Bronchial epithelial cell (primary cell): ENCODE measurements around the gene HNF4A. TPM values are rescaled to one million over a fixed set of nuclear protein-coding genes. Genes with fewer than 3 reads are reported as not detected.

Experiments used
- DNase-seq: peaks from one replicate; pipeline ENCODE4 v3.0.0-alpha.2; 2010; ENCODE audit warnings: low read depth
- FAIRE-seq: peaks from 2 replicates; lab custom pipeline; 2011; peaks lifted over from hg19 to GRCh38; lab: Jason Lieb, UNC
- H3K27me3 ChIP-seq: 2 replicates; pipeline ENCODE4 v1.5.1; 2011; ENCODE audit warnings: low read length; ENCODE audit not compliant: control insufficient read depth, insufficient read depth
- H3K36me3 ChIP-seq: 2 replicates; pipeline ENCODE4 v1.5.1; 2011; ENCODE audit warnings: low read length; ENCODE audit not compliant: control insufficient read depth, insufficient read depth
- H3K4me3 ChIP-seq: 2 replicates; pipeline ENCODE4 v1.5.1; 2011; ENCODE audit warnings: mild to moderate bottlenecking, low read depth, low read length, control low read depth
- CTCF ChIP-seq: IDR thresholded peaks from 2 replicates; pipeline ENCODE4 v1.5.1; 2011; ENCODE audit warnings: mild to moderate bottlenecking, moderate library complexity, low read length, control low read depth, inconsistent platforms; ENCODE audit not compliant: insufficient read depth, severe bottlenecking
- total RNA-seq: library from RNA; depleted of rRNA; stranded (reverse); fragments of >200 nt; gene quantifications from 2 replicates; pipeline ENCODE4 v1.2.1, GENCODE V29; 2014

HNF4A gene
- total RNA-seq, 1 donor from 2014 or later: not detected

- TF ChIP-seq CTCF: no peak
- no peak overlapping the region for H3K4me3 ChIP-seq
- no peak for FAIRE-seq
- H3K36me3 ChIP-seq: no peaks in the 10 kb centered on the region
- H3K27me3 ChIP-seq: no peaks in the 10 kb centered on the region
- no peak for DNase-seq
Observed at GRCh38 chr20:44419131-44419844, 63.8 kb downstream of the HNF4A start.

- Histone ChIP-seq H3K27me3 (no peaks in the 10 kb centered on the region), H3K4me3 (no peak overlapping the region), H3K36me3 (no peaks in the 10 kb centered on the region)
- FAIRE-seq: no peak
- TF ChIP-seq CTCF: no peak
- DNase-seq: no peak
Observed at GRCh38 chr20:44420497-44420896, 65.0 kb downstream of the HNF4A start.

- no peak for TF ChIP-seq CTCF
- Histone ChIP-seq H3K27me3 (no peaks in the 10 kb centered on the region), H3K36me3 (no peaks in the 10 kb centered on the region), H3K4me3 (no peak overlapping the region)
- peak; percentile 91 for DNase-seq
- no peak for FAIRE-seq
Observed at GRCh38 chr20:44422083-44422482, 66.6 kb downstream of the HNF4A start.

GRCh38 chr20:44423480-44423879, 68.0 kb downstream of the HNF4A start:
- no peak for FAIRE-seq
- TF ChIP-seq CTCF: no peak
- peak; percentile 10 for DNase-seq

GRCh38 chr20:44424039-44424495, 68.6 kb downstream of the HNF4A start:
- Histone ChIP-seq H3K4me3 (no peak overlapping the region), H3K36me3 (no peaks in the 10 kb centered on the region), H3K27me3 (no peaks in the 10 kb centered on the region)
- FAIRE-seq (no peak), DNase-seq (no peak)
- TF ChIP-seq CTCF: no peak

More at GRCh38 chr20:44423480-44423879, 68.0 kb downstream of the HNF4A start:
- H3K36me3 ChIP-seq: no peaks in the 10 kb centered on the region
- H3K4me3 ChIP-seq: no peak overlapping the region
- H3K27me3 ChIP-seq: no peaks in the 10 kb centered on the region

- no peak for FAIRE-seq
- Histone ChIP-seq H3K27me3 (no peaks in the 10 kb centered on the region), H3K36me3 (no peaks in the 10 kb centered on the region), H3K4me3 (no peak overlapping the region)
- TF ChIP-seq CTCF: no peak
- no peak for DNase-seq
Observed at GRCh38 chr20:44425923-44426322, 70.4 kb downstream of the HNF4A start.
